ENCODE measurements around the gene ZNF408.

ZNF408 gene

GRCh38 chr11:46686886-46687795 lies 13.7 kb upstream of the ZNF408 start:
- Histone ChIP-seq H3K27me3 (ENCODE audit: control insufficient read depth in 1 of 2, insufficient read depth in 2 of 2, low read length in 2 of 2) (no peaks in the 10 kb centered on the region), H3K4me1 (ENCODE audit: insufficient read depth, low read length) (peaks cover 8% of the 10 kb centered on the region), H3K9ac (ENCODE audit: low read length) (no peak overlapping the region), H3K9me3 (ENCODE audit: low read length) (no peaks in the 10 kb centered on the region), H3K36me3 (ENCODE audit: insufficient read depth, low read length) (peaks cover 32% of the 10 kb centered on the region), H3K4me3 (ENCODE audit: low read depth in 1 of 2, low read length in 2 of 2) (no peak overlapping the region), H3K27ac (ENCODE audit: low read depth, low read length) (no peak overlapping the region)

GRCh38 chr11:46690702-46691101 lies 10.1 kb upstream of the ZNF408 start:
- H3K4me3 ChIP-seq (ENCODE audit: low read depth in 1 of 2, low read length in 2 of 2), result no peak overlapping the region
- H3K4me1 ChIP-seq (ENCODE audit: insufficient read depth, low read length), result peaks cover 19% of the 10 kb centered on the region
- H3K27ac ChIP-seq (ENCODE audit: low read depth, low read length), result no peak overlapping the region
- no peaks in the 10 kb centered on the region for H3K27me3 ChIP-seq (ENCODE audit: control insufficient read depth in 1 of 2, insufficient read depth in 2 of 2, low read length in 2 of 2)
- peaks cover 59% of the 10 kb centered on the region for H3K36me3 ChIP-seq (ENCODE audit: insufficient read depth, low read length)
- no peak overlapping the region for H3K9ac ChIP-seq (ENCODE audit: low read length)
- no peaks in the 10 kb centered on the region for H3K9me3 ChIP-seq (ENCODE audit: low read length)

GRCh38 chr11:46692450-46692849 lies 8.4 kb upstream of the ZNF408 start:
- no peak overlapping the region for H3K4me3 ChIP-seq (ENCODE audit: low read depth in 1 of 2, low read length in 2 of 2)
- H3K9me3 ChIP-seq (ENCODE audit: low read length), result no peaks in the 10 kb centered on the region
- no peak overlapping the region for H3K9ac ChIP-seq (ENCODE audit: low read length)
- no peak overlapping the region for H3K27ac ChIP-seq (ENCODE audit: low read depth, low read length)
- H3K36me3 ChIP-seq (ENCODE audit: insufficient read depth, low read length), result peaks cover 48% of the 10 kb centered on the region
- H3K27me3 ChIP-seq (ENCODE audit: control insufficient read depth in 1 of 2, insufficient read depth in 2 of 2, low read length in 2 of 2), result no peaks in the 10 kb centered on the region
- peaks cover 36% of the 10 kb centered on the region for H3K4me1 ChIP-seq (ENCODE audit: insufficient read depth, low read length)

GRCh38 chr11:46693597-46694012 lies 7.2 kb upstream of the ZNF408 start:
- no peak overlapping the region for H3K4me3 ChIP-seq (ENCODE audit: low read depth in 1 of 2, low read length in 2 of 2)
- H3K4me1 ChIP-seq (ENCODE audit: insufficient read depth, low read length), result peaks cover 39% of the 10 kb centered on the region

GRCh38 chr11:46694072-46694471 lies 6.8 kb upstream of the ZNF408 start:
- H3K27ac ChIP-seq (ENCODE audit: low read depth, low read length), result no peak overlapping the region
- no peaks in the 10 kb centered on the region for H3K27me3 ChIP-seq (ENCODE audit: control insufficient read depth in 1 of 2, insufficient read depth in 2 of 2, low read length in 2 of 2)
- peaks cover 44% of the 10 kb centered on the region for H3K4me1 ChIP-seq (ENCODE audit: insufficient read depth, low read length)
- H3K9ac ChIP-seq (ENCODE audit: low read length), result no peak overlapping the region
- peaks cover 39% of the 10 kb centered on the region for H3K36me3 ChIP-seq (ENCODE audit: insufficient read depth, low read length)
- no peaks in the 10 kb centered on the region for H3K9me3 ChIP-seq (ENCODE audit: low read length)
- no peak overlapping the region for H3K4me3 ChIP-seq (ENCODE audit: low read depth in 1 of 2, low read length in 2 of 2)

More at GRCh38 chr11:46693597-46694012, 7.2 kb upstream of the ZNF408 start:
- H3K27me3 ChIP-seq (ENCODE audit: control insufficient read depth in 1 of 2, insufficient read depth in 2 of 2, low read length in 2 of 2), result no peaks in the 10 kb centered on the region
- H3K9ac ChIP-seq (ENCODE audit: low read length), result no peak overlapping the region
- no peaks in the 10 kb centered on the region for H3K9me3 ChIP-seq (ENCODE audit: low read length)
- H3K27ac ChIP-seq (ENCODE audit: low read depth, low read length), result no peak overlapping the region
- H3K36me3 ChIP-seq (ENCODE audit: insufficient read depth, low read length), result peaks cover 39% of the 10 kb centered on the region

GRCh38 chr11:46694607-46695006 lies 6.2 kb upstream of the ZNF408 start:
- H3K36me3 ChIP-seq (ENCODE audit: insufficient read depth, low read length), result peaks cover 39% of the 10 kb centered on the region
- no peak overlapping the region for H3K27ac ChIP-seq (ENCODE audit: low read depth, low read length)
- no peak overlapping the region for H3K9ac ChIP-seq (ENCODE audit: low read length)
- H3K27me3 ChIP-seq (ENCODE audit: control insufficient read depth in 1 of 2, insufficient read depth in 2 of 2, low read length in 2 of 2), result no peaks in the 10 kb centered on the region
- no peaks in the 10 kb centered on the region for H3K9me3 ChIP-seq (ENCODE audit: low read length)
- peaks cover 46% of the 10 kb centered on the region for H3K4me1 ChIP-seq (ENCODE audit: insufficient read depth, low read length)
- no peak overlapping the region for H3K4me3 ChIP-seq (ENCODE audit: low read depth in 1 of 2, low read length in 2 of 2)

GRCh38 chr11:46695345-46696211 lies 5.3 kb upstream of the ZNF408 start:
- Histone ChIP-seq H3K9me3 (ENCODE audit: low read length) (no peaks in the 10 kb centered on the region), H3K27ac (ENCODE audit: low read depth, low read length) (no peak overlapping the region), H3K9ac (ENCODE audit: low read length) (no peak overlapping the region), H3K27me3 (ENCODE audit: control insufficient read depth in 1 of 2, insufficient read depth in 2 of 2, low read length in 2 of 2) (no peaks in the 10 kb centered on the region), H3K4me1 (ENCODE audit: insufficient read depth, low read length) (peaks cover 46% of the 10 kb centered on the region), H3K36me3 (ENCODE audit: insufficient read depth, low read length) (peaks cover 37% of the 10 kb centered on the region), H3K4me3 (ENCODE audit: low read depth in 1 of 2, low read length in 2 of 2) (no peak overlapping the region)

GRCh38 chr11:46696212-46696558 lies 4.6 kb upstream of the ZNF408 start:
- no peaks in the 10 kb centered on the region for H3K27me3 ChIP-seq (ENCODE audit: control insufficient read depth in 1 of 2, insufficient read depth in 2 of 2, low read length in 2 of 2)
- peaks cover 31% of the 10 kb centered on the region for H3K36me3 ChIP-seq (ENCODE audit: insufficient read depth, low read length)
- H3K27ac ChIP-seq (ENCODE audit: low read depth, low read length), result no peak overlapping the region
- H3K4me3 ChIP-seq (ENCODE audit: low read depth in 1 of 2, low read length in 2 of 2), result no peak overlapping the region
- H3K4me1 ChIP-seq (ENCODE audit: insufficient read depth, low read length), result peaks cover 46% of the 10 kb centered on the region
- no peaks in the 10 kb centered on the region for H3K9me3 ChIP-seq (ENCODE audit: low read length)
- no peak overlapping the region for H3K9ac ChIP-seq (ENCODE audit: low read length)

- no peak overlapping the region for H3K27ac ChIP-seq (ENCODE audit: low read depth, low read length)
- H3K36me3 ChIP-seq (ENCODE audit: insufficient read depth, low read length), result peaks cover 38% of the 10 kb centered on the region
- H3K9me3 ChIP-seq (ENCODE audit: low read length), result no peaks in the 10 kb centered on the region
- H3K27me3 ChIP-seq (ENCODE audit: control insufficient read depth in 1 of 2, insufficient read depth in 2 of 2, low read length in 2 of 2), result no peaks in the 10 kb centered on the region
- peak overlapping the region; percentile 15 for H3K9ac ChIP-seq (ENCODE audit: low read length)
- H3K4me3 ChIP-seq (ENCODE audit: low read depth in 1 of 2, low read length in 2 of 2), result no peak overlapping the region
- H3K4me1 ChIP-seq (ENCODE audit: insufficient read depth, low read length), result peaks cover 55% of the 10 kb centered on the region
These were observed 3.5 kb upstream of the ZNF408 start for GRCh38 chr11:46697303-46697702.

GRCh38 chr11:46697723-46698122 lies 3.1 kb upstream of the ZNF408 start:
- no peak overlapping the region for H3K27ac ChIP-seq (ENCODE audit: low read depth, low read length)
- peak overlapping the region; percentile 15 for H3K9ac ChIP-seq (ENCODE audit: low read length)
- peaks cover 59% of the 10 kb centered on the region for H3K4me1 ChIP-seq (ENCODE audit: insufficient read depth, low read length)
- H3K9me3 ChIP-seq (ENCODE audit: low read length), result no peaks in the 10 kb centered on the region
- no peak overlapping the region for H3K4me3 ChIP-seq (ENCODE audit: low read depth in 1 of 2, low read length in 2 of 2)
- no peaks in the 10 kb centered on the region for H3K27me3 ChIP-seq (ENCODE audit: control insufficient read depth in 1 of 2, insufficient read depth in 2 of 2, low read length in 2 of 2)
- peaks cover 42% of the 10 kb centered on the region for H3K36me3 ChIP-seq (ENCODE audit: insufficient read depth, low read length)

GRCh38 chr11:46698597-46698996 lies 2.2 kb upstream of the ZNF408 start:
- H3K4me1 ChIP-seq (ENCODE audit: insufficient read depth, low read length), result peaks cover 61% of the 10 kb centered on the region

More at GRCh38 chr11:46698597-46698996, 2.2 kb upstream of the ZNF408 start:
- H3K27me3 ChIP-seq (ENCODE audit: control insufficient read depth in 1 of 2, insufficient read depth in 2 of 2, low read length in 2 of 2), result no peaks in the 10 kb centered on the region
- H3K9ac ChIP-seq (ENCODE audit: low read length), result no peak overlapping the region
- H3K4me3 ChIP-seq (ENCODE audit: low read depth in 1 of 2, low read length in 2 of 2), result no peak overlapping the region
- no peak overlapping the region for H3K27ac ChIP-seq (ENCODE audit: low read depth, low read length)
- peaks cover 42% of the 10 kb centered on the region for H3K36me3 ChIP-seq (ENCODE audit: insufficient read depth, low read length)
- H3K9me3 ChIP-seq (ENCODE audit: low read length), result no peaks in the 10 kb centered on the region
